ENCODE measurements around the gene PRDM16. TPM values are rescaled to one million over a fixed set of nuclear protein-coding genes. Genes with fewer than 3 reads are reported as not detected.

PRDM16 gene
- polyA plus RNA-seq, 3 donors = not detected

GRCh38 chr1:3327936-3328590 is 259.1 kb downstream of the PRDM16 start:
- Histone ChIP-seq H3K4me1 (ENCODE audit: control insufficient read depth in 1 of 2, insufficient read depth in 2 of 2, low read length in 2 of 2) (no peaks in the 10 kb centered on the region), H3K27ac (ENCODE audit: low read depth in 1 of 2, low read length in 2 of 2) (no peak overlapping the region), H3K9me3 (replicated peaks in 1 of 2; ENCODE audit: control insufficient read depth in 1 of 2, insufficient read depth in 1 of 2, low read length in 2 of 2) (no peaks in the 10 kb centered on the region), H2AFZ (ENCODE audit: insufficient read depth, low read depth, low read length, poor library complexity, severe bottlenecking) (no peak overlapping the region), H3K4me3 (replicated peaks in 1 of 3; ENCODE audit: low read depth in 2 of 3, low read length in 3 of 3) (no peak overlapping the region), H4K20me1 (ENCODE audit: insufficient read depth, low read length) (no peaks in the 10 kb centered on the region), H3K9ac (ENCODE audit: insufficient read depth, low read length, poor library complexity, severe bottlenecking) (no peak overlapping the region), H3K79me2 (ENCODE audit: insufficient read depth, low read length) (no peaks in the 10 kb centered on the region), H3K27me3 (ENCODE audit: control insufficient read depth in 2 of 2, insufficient read depth in 2 of 2, low read length in 2 of 2) (peaks cover 0 to 7% of the 10 kb centered on the region in 2 donors), H3K36me3 (replicated peaks in 1 of 2; ENCODE audit: control insufficient read depth in 1 of 2, insufficient read depth in 2 of 2, low read length in 2 of 2) (no peaks in the 10 kb centered on the region), H3K4me2 (replicated peaks; ENCODE audit: extremely low read depth, low read length, poor library complexity, severe bottlenecking) (no peak overlapping the region)
- no peaks in the 10 kb centered on the region for H3K36me3 Mint-ChIP-seq
- no peaks in the 10 kb centered on the region for H3K9me3 Mint-ChIP-seq
- no peak for DNase-seq
- no peak overlapping the region for H3K27ac Mint-ChIP-seq
- H3K27me3 Mint-ChIP-seq (ENCODE audit: low read depth in 3 of 3) = peaks cover 6 to 15% (median 7%) of the 10 kb centered on the region in 3 donors
- no peak overlapping the region for H3K4me3 Mint-ChIP-seq
- WGBS (ENCODE audit: insufficient coverage) = 84% methylated on average over 11 of the region's 15 CpGs
- no peaks in the 10 kb centered on the region for H3K4me1 Mint-ChIP-seq
- TF ChIP-seq CTCF (IDR thresholded peaks at IDR 0.05) = no peak
- intact Hi-C loops (cut with micrococcal nuclease) = no loop called here

GRCh38 chr1:3329640-3330281 is 260.8 kb downstream of the PRDM16 start:
- WGBS (ENCODE audit: insufficient coverage) = 94% methylated on average over 9 of the region's 12 CpGs
- H3K27ac Mint-ChIP-seq = no peak overlapping the region
- H3K27me3 Mint-ChIP-seq (ENCODE audit: low read depth in 3 of 3) = peaks cover 0 to 3% (median 3%) of the 10 kb centered on the region in 3 donors
- no peak overlapping the region for H3K4me2 ChIP-seq (replicated peaks; ENCODE audit: extremely low read depth, low read length, poor library complexity, severe bottlenecking)
- no peaks in the 10 kb centered on the region for H3K4me1 Mint-ChIP-seq
- no peaks in the 10 kb centered on the region for H3K9me3 Mint-ChIP-seq
- H3K79me2 ChIP-seq (ENCODE audit: insufficient read depth, low read length) = no peaks in the 10 kb centered on the region
- no peak for DNase-seq
- TF ChIP-seq CTCF (IDR thresholded peaks at IDR 0.05) = no peak
- no peak overlapping the region for H3K27ac ChIP-seq (ENCODE audit: low read depth in 1 of 2, low read length in 2 of 2)
- H3K36me3 ChIP-seq (replicated peaks in 1 of 2; ENCODE audit: control insufficient read depth in 1 of 2, insufficient read depth in 2 of 2, low read length in 2 of 2) = no peaks in the 10 kb centered on the region
- no peaks in the 10 kb centered on the region for H3K4me1 ChIP-seq (ENCODE audit: control insufficient read depth in 1 of 2, insufficient read depth in 2 of 2, low read length in 2 of 2)
- H2AFZ ChIP-seq (ENCODE audit: insufficient read depth, low read depth, low read length, poor library complexity, severe bottlenecking) = no peak overlapping the region
- no peaks in the 10 kb centered on the region for H4K20me1 ChIP-seq (ENCODE audit: insufficient read depth, low read length)
- no peak overlapping the region for H3K4me3 Mint-ChIP-seq
- H3K4me3 ChIP-seq (replicated peaks in 1 of 3; ENCODE audit: low read depth in 2 of 3, low read length in 3 of 3) = no peak overlapping the region
- intact Hi-C loops (cut with micrococcal nuclease) = no loop called here
- H3K27me3 ChIP-seq (ENCODE audit: control insufficient read depth in 2 of 2, insufficient read depth in 2 of 2, low read length in 2 of 2) = no peaks in the 10 kb centered on the region
- H3K36me3 Mint-ChIP-seq = no peaks in the 10 kb centered on the region
- H3K9me3 ChIP-seq (replicated peaks in 1 of 2; ENCODE audit: control insufficient read depth in 1 of 2, insufficient read depth in 1 of 2, low read length in 2 of 2) = no peaks in the 10 kb centered on the region
- no peak overlapping the region for H3K9ac ChIP-seq (ENCODE audit: insufficient read depth, low read length, poor library complexity, severe bottlenecking)

Measured in CD14-positive monocyte (primary cell).